ENCODE results near the gene CENPT. TPM values are rescaled to one million over a fixed set of nuclear protein-coding genes. Genes with fewer than 3 reads are reported as not detected.

The CENPT gene
- total and polyA plus RNA-seq, 2 of the 13 experiments (the other 11 are each of a cell fraction or from before 2014, with no cell fraction given): 40.9 to 43.3 TPM

DNA sequence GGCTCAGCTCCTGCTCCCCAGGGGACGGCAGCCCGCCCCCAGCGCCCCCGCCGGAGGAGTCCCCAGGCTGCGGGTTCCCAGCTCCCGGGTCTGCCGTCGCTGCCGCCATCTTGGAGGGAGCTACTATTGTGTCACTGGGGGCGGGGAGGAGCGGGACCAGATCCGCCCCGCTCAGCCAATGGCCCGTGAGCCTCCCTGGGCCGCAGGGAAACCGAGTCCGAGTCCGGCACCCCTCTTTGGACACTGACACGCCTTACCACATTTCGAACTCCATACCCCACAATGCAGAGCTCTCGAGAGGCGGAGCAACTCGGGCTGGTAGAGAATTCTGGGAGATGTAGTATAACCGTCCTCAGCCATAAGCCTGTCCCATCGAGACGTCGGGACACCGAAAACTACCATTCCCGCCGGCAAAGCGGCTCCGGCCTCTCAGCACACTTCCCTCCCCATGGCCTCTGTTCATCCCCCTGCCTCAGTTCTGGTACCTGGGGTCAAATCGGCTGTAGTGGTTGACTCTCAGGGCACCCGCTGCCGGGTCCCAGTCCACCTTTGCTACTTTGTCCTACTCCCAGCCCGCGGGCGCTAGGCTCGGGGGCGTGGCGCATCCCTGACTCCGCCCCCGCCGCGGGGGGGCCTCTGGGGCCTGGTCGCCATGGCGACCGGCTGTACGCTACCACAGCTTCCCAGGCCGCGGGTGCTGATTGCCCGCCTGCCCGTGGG, 40.9 kb downstream of the CENPT start, which contains the start of the genes RANBP10 and TSNAXIP1 (continued):
- TF ChIP-seq, protein P1, sequence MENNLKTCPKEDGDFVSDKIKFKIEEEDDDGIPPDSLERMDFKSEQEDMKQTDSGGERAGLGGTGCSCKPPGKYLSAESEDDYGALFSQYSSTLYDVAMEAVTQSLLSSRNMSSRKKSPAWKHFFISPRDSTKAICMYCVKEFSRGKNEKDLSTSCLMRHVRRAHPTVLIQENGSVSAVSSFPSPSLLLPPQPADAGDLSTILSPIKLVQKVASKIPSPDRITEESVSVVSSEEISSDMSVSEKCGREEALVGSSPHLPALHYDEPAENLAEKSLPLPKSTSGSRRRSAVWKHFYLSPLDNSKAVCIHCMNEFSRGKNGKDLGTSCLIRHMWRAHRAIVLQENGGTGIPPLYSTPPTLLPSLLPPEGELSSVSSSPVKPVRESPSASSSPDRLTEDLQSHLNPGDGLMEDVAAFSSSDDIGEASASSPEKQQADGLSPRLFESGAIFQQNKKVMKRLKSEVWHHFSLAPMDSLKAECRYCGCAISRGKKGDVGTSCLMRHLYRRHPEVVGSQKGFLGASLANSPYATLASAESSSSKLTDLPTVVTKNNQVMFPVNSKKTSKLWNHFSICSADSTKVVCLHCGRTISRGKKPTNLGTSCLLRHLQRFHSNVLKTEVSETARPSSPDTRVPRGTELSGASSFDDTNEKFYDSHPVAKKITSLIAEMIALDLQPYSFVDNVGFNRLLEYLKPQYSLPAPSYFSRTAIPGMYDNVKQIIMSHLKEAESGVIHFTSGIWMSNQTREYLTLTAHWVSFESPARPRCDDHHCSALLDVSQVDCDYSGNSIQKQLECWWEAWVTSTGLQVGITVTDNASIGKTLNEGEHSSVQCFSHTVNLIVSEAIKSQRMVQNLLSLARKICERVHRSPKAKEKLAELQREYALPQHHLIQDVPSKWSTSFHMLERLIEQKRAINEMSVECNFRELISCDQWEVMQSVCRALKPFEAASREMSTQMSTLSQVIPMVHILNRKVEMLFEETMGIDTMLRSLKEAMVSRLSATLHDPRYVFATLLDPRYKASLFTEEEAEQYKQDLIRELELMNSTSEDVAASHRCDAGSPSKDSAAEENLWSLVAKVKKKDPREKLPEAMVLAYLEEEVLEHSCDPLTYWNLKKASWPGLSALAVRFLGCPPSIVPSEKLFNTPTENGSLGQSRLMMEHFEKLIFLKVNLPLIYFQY (CRISPR knock-in tag; IDR thresholded peaks at IDR 0.05; ENCODE audit: borderline replicate concordance): no peak
- TF ChIP-seq MEIS1 (CRISPR knock-in tag; IDR thresholded peaks at IDR 0.05; ENCODE audit: borderline replicate concordance) (peak; percentile 59; the same call in 1 of the 2 replicates), KDM5A (IDR thresholded peaks at IDR 0.05; ENCODE audit: borderline replicate concordance, low read length) (peak; percentile 79), U2AF2 (IDR thresholded peaks at IDR 0.05; ENCODE audit: low read depth, low read length) (peak; percentile 98), HNRNPUL1 (IDR thresholded peaks at IDR 0.05; ENCODE audit: low read depth, low read length) (no peak), POLR2AphosphoS2 (IDR thresholded peaks at IDR 0.05; ENCODE audit: low read depth, low read length) (no peak), ZNF879 (CRISPR knock-in tag; IDR thresholded peaks at IDR 0.05) (peak; percentile 47; the same call in 1 of the 2 replicates), NFATC3 (CRISPR knock-in tag; IDR thresholded peaks at IDR 0.05) (no peak), ZNF616 (CRISPR knock-in tag; IDR thresholded peaks at IDR 0.05; ENCODE audit: low read depth) (peak; percentile 85; the same call in 1 of the 2 replicates), RORA (CRISPR knock-in tag; IDR thresholded peaks at IDR 0.05) (no peak), ZNF484 (CRISPR knock-in tag; IDR thresholded peaks at IDR 0.05; ENCODE audit: borderline replicate concordance, low read depth) (no peak), MBD4 (IDR thresholded peaks at IDR 0.05; ENCODE audit: borderline replicate concordance, low read length) (no peak)
- TF ChIP-seq, protein P2, sequence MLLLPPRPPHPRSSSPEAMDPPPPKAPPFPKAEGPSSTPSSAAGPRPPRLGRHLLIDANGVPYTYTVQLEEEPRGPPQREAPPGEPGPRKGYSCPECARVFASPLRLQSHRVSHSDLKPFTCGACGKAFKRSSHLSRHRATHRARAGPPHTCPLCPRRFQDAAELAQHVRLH (CRISPR knock-in tag; IDR thresholded peaks at IDR 0.05; ENCODE audit: borderline replicate concordance, low read depth): no peak; the same call in 1 of the 2 replicates
- TF ChIP-seq, protein P3, sequence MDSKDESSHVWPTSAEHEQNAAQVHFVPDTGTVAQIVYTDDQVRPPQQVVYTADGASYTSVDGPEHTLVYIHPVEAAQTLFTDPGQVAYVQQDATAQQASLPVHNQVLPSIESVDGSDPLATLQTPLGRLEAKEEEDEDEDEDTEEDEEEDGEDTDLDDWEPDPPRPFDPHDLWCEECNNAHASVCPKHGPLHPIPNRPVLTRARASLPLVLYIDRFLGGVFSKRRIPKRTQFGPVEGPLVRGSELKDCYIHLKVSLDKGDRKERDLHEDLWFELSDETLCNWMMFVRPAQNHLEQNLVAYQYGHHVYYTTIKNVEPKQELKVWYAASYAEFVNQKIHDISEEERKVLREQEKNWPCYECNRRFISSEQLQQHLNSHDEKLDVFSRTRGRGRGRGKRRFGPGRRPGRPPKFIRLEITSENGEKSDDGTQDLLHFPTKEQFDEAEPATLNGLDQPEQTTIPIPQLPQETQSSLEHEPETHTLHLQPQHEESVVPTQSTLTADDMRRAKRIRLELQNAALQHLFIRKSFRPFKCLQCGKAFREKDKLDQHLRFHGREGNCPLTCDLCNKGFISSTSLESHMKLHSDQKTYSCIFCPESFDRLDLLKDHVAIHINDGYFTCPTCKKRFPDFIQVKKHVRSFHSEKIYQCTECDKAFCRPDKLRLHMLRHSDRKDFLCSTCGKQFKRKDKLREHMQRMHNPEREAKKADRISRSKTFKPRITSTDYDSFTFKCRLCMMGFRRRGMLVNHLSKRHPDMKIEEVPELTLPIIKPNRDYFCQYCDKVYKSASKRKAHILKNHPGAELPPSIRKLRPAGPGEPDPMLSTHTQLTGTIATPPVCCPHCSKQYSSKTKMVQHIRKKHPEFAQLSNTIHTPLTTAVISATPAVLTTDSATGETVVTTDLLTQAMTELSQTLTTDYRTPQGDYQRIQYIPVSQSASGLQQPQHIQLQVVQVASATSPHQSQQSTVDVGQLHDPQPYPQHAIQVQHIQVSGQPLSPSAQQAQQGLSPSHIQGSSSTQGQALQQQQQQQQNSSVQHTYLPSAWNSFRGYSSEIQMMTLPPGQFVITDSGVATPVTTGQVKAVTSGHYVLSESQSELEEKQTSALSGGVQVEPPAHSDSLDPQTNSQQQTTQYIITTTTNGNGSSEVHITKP (CRISPR knock-in tag; IDR thresholded peaks at IDR 0.05; ENCODE audit: low read depth): peak; percentile 92
- TF ChIP-seq, protein P4, sequence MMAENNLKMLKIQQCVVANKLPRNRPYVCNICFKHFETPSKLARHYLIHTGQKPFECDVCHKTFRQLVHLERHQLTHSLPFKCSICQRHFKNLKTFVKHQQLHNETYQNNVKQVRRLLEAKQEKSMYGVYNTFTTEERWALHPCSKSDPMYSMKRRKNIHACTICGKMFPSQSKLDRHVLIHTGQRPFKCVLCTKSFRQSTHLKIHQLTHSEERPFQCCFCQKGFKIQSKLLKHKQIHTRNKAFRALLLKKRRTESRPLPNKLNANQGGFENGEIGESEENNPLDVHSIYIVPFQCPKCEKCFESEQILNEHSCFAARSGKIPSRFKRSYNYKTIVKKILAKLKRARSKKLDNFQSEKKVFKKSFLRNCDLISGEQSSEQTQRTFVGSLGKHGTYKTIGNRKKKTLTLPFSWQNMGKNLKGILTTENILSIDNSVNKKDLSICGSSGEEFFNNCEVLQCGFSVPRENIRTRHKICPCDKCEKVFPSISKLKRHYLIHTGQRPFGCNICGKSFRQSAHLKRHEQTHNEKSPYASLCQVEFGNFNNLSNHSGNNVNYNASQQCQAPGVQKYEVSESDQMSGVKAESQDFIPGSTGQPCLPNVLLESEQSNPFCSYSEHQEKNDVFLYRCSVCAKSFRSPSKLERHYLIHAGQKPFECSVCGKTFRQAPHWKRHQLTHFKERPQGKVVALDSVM (CRISPR knock-in tag; IDR thresholded peaks at IDR 0.05): no peak
- TF ChIP-seq, protein P5, sequence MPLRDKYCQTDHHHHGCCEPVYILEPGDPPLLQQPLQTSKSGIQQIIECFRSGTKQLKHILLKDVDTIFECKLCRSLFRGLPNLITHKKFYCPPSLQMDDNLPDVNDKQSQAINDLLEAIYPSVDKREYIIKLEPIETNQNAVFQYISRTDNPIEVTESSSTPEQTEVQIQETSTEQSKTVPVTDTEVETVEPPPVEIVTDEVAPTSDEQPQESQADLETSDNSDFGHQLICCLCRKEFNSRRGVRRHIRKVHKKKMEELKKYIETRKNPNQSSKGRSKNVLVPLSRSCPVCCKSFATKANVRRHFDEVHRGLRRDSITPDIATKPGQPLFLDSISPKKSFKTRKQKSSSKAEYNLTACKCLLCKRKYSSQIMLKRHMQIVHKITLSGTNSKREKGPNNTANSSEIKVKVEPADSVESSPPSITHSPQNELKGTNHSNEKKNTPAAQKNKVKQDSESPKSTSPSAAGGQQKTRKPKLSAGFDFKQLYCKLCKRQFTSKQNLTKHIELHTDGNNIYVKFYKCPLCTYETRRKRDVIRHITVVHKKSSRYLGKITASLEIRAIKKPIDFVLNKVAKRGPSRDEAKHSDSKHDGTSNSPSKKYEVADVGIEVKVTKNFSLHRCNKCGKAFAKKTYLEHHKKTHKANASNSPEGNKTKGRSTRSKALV (CRISPR knock-in tag; IDR thresholded peaks at IDR 0.05): no peak
